K562 (cell line): ENCODE measurements around the gene PRM2. TPM values are rescaled to one million over a fixed set of nuclear protein-coding genes. Genes with fewer than 3 reads are reported as not detected.

Experiments
- CREB3L1 ChIP-seq: fragments of 450-650 bp; IDR thresholded peaks from 2 replicates; pipeline ENCODE4 v1.6.1; 2014; ENCODE audit warnings: low read depth, mild to moderate bottlenecking, moderate library complexity, borderline replicate concordance
- POLR2G ChIP-seq: fragments of 200-400 bp; formaldehyde crosslinking; IDR thresholded peaks from 2 replicates; pipeline ENCODE4 v1.6.1; 2017; ENCODE audit warnings: low read depth, mild to moderate bottlenecking, antibody characterized with exemption, low read length, moderate library complexity
- TAF1 ChIP-seq: IDR thresholded peaks from 2 replicates; pipeline ENCODE4 v1.6.1; 2011; ENCODE audit warnings: mild to moderate bottlenecking, low read length, moderate library complexity; ENCODE audit not compliant: insufficient read depth, control insufficient read depth, severe bottlenecking; ENCODE audit errors: extremely low read depth
- THAP7 ChIP-seq: fragments of 250-450 bp; sonication (Bioruptor Pico); IDR thresholded peaks from 2 replicates; pipeline ENCODE4 v1.5.0; 2021
- ZKSCAN1 ChIP-seq: fragments of 150-350 bp; IDR thresholded peaks from 2 replicates; pipeline ENCODE4 v1.6.1; 2016; ENCODE audit warnings: low read depth, low read length
- ZNF124 ChIP-seq: sonication (generic); formaldehyde crosslinking; IDR thresholded peaks from 2 replicates; pipeline ENCODE4 v1.8.1; 2022; ENCODE audit warnings: missing genetic modification reagents
- polyA plus RNA-seq, 8 experiments: library from polyadenylated mRNA; depleted of rRNA in 4 of 8; stranded (reverse) in 5 of 8; unstranded in 3 of 8; fragments of >200 nt; fragmentation: Nextera tagmentation in 2 of 8; fragmentation: Illumina TruSeq in 1 of 8; extraction: Ambion mirVana in 2 of 8; extraction: Trizol in 1 of 8; gene quantifications; 2 replicates each; pipeline versions ENCODE4 v1.2.1 to v1.2.3, GENCODE V29; 2011 to 2014; ENCODE audit warnings: inconsistent platforms in 1 of 8, missing spikeins in 1 of 8
- total RNA-seq, 7 experiments: library from RNA; depleted of rRNA in 6 of 7; stranded (reverse); fragments of >200 nt in 6 of 7; fragmentation: Illumina TruSeq in 2 of 7; extraction: Trizol in 2 of 7; gene quantifications; 2 replicates each; pipeline versions ENCODE4 v1.2.1 to v1.2.3, GENCODE V29; 2011 to 2021; ENCODE audit warnings: low replicate concordance in 1 of 7
- TF ChIP-seq, protein P1 (sequence below): sonication (generic); formaldehyde crosslinking; IDR thresholded peaks from 2 replicates; pipeline ENCODE4 v1.8.1; 2023; ENCODE audit warnings: mild to moderate bottlenecking, missing genetic modification reagents

Gene PRM2
- total and polyA plus RNA-seq, 9 of the 15 experiments (the other 6 are each of a cell fraction or from before 2014, with no cell fraction given) = not detected

DNA sequence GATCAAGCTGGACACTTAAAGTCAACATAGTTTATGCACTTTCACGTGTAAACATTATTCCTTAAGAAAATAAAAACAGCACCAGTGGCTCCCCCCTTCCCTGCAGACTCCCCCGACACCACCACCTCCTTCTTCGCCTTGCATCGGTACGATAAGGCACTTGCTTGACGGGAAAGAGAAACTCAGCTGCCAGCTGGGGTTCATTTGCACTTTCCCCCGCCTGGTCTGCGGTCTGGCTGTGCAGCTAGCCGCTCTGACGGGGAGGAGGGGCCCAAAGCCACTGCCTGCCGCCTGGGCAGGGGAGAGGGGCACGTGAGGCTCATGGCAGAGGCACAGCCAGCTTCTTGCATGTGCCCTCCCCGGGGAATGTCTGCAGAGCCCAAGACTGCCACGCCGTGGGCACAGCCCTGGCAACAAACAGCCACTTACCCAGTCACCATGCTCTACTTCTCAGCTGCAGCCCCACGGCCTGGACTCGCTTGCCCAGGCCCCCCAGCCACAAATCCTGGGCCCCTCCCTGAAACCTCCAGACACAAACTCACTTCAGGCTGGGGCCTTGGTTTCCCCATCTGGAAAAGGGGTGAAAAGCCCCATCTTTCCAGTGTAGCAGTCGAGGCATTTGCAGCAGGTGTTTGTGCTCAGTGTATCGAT, 21.3 kb upstream of the PRM2 start (continued):
- TF ChIP-seq CREB3L1 = no peak
- TF ChIP-seq, protein P1, sequence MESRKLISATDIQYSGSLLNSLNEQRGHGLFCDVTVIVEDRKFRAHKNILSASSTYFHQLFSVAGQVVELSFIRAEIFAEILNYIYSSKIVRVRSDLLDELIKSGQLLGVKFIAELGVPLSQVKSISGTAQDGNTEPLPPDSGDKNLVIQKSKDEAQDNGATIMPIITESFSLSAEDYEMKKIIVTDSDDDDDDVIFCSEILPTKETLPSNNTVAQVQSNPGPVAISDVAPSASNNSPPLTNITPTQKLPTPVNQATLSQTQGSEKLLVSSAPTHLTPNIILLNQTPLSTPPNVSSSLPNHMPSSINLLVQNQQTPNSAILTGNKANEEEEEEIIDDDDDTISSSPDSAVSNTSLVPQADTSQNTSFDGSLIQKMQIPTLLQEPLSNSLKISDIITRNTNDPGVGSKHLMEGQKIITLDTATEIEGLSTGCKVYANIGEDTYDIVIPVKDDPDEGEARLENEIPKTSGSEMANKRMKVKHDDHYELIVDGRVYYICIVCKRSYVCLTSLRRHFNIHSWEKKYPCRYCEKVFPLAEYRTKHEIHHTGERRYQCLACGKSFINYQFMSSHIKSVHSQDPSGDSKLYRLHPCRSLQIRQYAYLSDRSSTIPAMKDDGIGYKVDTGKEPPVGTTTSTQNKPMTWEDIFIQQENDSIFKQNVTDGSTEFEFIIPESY = no peak
- TF ChIP-seq ZNF124 (CRISPR knock-in tag) = no peak
- TF ChIP-seq POLR2G = no peak
- TF ChIP-seq ZKSCAN1 = no peak
- TF ChIP-seq THAP7 = no peak
- no peak for TF ChIP-seq TAF1
- TF ChIP-seq, all 486 proteins: peak for 67
